D341Med (cell line): ENCODE results near the gene MED12L.

Source experiments
- DNase-seq: peaks from one replicate; pipeline ENCODE4 v3.0.0; 2012; ENCODE audit warnings: low spot score

Gene MED12L

DNA sequence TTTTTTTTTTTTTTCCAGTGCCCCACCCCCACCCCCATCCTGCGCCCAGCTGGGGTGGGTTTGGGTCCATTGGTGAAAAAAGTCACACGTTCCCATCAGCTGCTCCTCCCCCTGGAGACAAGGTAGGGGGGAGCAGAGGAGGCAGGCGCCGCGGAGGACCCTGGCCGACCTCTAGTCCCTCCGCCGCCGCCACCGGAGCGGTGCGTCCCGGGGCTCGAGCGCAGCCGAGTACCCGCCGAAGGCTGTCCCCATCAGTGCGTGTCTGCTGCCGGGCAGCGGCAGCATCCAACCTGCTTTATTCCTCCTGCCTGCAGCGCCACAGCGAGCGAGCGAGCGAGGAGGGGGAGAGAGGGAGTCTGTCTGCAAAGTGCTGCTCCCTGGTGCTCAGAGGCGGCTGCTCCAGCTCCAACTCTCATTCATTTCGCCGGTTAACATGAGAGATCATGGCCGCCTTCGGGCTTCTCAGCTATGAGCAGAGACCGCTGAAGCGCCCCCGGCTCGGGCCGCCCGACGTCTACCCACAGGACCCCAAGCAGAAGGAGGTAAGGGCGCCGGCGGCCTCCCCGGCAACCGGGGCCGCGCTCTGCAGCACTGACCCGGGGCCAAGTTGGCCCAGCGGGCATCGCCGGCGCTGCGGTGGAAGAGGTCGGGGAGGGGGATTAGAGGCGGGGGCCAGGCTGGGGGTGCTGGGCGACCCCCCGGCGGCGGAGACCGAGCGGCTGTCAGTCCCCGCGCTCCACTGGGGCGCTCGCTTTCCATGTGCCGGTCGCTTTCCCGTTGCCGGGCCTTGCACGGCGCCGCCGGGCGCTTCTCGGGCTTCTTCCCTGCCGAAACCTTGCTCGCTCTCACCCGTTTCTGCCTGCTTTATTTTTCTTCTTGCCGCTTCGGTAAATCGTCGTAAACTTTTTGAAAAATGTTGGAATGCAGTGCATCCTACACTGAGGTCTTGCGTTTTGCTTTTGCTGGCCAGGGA lies 1.3 kb downstream of the MED12L start:
- peak; percentile 85 for DNase-seq

DNA sequence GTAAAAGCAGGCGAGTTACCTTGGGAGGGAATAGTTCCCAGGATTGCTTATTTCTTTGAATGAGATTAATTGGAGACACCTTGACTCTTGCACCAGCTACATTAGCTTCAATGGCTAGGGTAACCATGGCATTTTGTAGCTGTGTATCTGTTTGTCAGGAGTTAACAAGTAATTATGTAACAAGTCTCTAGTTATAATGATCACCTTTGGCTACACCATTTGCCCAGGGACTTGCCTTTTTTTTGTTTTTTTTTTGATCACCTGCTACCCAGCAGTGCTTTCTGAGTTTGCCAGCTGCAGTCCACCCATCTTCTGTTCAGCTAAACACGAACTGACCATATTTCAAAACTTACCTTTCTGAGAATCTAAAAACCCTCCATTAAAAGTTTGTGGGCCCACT lies 2.2 kb downstream of the MED12L start:
- no peak for DNase-seq

DNA sequence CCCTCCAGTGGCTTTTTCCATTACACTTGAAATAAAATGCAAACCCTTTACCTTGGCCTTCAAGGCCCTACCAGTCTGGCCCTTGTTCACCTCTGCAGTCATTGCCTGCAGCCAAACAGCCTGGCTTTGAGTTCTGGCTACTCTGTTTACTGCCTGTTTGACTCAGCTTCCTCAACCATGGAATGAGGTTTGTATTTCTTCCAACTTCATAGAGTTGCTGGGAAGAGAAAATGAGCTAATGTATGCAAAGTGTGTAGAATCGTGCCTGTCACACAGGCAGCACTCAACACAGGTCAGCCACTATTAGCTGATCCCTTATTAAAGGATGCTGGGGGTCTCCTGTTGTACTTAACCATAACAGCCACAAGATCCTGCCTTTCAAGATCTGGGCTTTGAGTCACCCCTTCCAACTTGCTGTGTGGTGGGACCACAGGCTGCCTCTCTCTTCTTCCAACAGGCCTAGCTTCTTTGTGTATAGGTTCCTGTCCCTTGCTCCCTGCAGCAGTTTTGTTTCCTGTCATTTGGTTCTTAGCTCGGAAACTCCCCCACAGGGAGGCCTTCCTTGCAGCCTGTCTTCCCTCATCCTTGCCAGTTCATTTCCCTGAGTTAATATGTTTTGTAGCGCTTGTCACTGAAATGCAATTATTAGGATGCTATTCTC lies 6.4 kb downstream of the MED12L start:
- DNase-seq = no peak

GRCh38 chr3:151093148-151093547 lies 7.7 kb downstream of the MED12L start:
- no peak for DNase-seq

DNA sequence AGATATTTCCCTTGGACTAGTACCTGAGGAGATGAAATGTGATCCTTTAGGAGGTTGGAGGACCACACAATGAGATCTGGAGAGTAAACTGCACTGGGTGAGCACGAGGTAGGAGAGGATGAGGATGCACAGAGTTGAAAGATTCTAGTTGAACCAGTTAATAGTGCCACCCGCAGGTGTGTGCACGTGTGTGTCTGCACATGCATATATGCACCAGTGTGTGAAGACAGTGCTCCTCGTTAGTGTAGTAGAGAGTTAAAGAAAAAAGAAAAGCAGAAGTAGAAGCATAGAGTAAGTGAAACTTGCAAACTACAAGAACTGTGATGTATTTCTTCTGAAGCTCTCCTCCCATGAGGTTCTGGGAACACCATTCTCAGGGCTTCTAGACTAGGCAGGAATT lies 8.4 kb downstream of the MED12L start:
- no peak for DNase-seq

DNA sequence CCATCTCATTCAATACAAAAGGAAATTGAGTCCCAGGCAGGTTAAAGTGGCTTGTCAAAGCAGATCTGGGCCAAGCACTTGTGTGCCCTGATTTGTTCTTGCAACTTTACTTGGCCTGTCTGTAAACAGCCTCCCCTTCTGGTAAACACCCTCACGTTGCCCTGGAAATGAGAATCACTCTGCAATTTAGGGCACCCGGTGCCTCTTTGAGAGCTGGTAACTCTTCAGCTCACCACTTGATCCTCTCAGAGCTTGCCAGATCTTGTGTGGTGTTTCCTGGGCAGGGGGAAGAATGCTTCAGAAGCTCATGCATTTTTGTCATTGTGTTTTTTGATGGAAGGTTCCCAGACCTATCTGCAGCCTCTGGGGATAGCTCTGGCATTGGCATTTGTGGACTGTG lies 11.3 kb downstream of the MED12L start:
- no peak for DNase-seq

- no peak for DNase-seq
Observed at GRCh38 chr3:151100076-151100475, 14.6 kb downstream of the MED12L start.

- no peak for DNase-seq
Observed at GRCh38 chr3:151101270-151101969, 16.0 kb downstream of the MED12L start.

GRCh38 chr3:151106311-151106710 lies 20.8 kb downstream of the MED12L start:
- DNase-seq = no peak

GRCh38 chr3:151107177-151107576 lies 21.7 kb downstream of the MED12L start:
- no peak for DNase-seq

DNA sequence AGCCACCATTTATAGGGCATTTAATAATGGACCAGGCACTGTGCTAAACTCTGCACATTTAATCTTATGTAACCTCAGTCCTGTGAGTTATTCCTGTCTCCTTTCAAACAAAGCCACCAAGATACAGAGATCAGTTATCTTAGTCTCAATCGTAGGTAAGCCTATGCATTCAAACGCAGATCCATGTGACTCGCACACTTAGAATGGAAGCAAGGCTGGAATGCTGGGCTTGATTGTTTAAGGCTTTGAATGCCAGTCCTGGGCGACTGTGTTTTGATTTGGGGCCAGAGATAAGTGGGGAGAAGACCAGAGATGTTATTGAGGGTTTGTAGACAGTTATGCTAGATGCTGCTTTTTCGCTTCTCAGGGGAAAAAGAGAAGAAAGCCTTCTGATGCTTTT lies 22.2 kb downstream of the MED12L start:
- no peak for DNase-seq

DNA sequence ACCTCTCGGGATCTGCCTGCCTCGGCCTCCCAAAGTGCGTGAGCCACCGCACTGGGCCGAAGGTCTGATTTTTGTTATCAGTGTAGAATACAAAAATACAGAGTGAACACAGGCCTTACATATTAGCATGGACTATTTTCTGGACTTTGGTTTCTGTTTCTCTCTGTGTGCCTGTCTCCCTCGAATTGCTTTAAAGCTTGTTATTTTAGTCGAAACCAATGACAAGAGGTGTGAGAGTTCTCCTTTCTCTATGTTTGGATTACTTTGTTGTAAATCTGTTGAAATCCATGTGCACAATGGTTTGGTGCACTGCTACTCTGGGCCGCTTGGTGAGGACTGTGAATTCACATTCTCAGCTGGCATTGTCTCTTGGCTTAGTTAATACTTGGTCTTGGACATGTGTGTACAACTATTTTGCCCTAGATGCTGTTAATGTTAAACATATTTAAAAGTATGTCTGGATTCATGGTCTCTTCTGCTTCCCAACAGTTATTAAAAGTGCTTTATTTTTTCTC lies 23.9 kb downstream of the MED12L start:
- DNase-seq = no peak

- no peak for DNase-seq
Observed at GRCh38 chr3:151112731-151113130, 27.3 kb downstream of the MED12L start.

GRCh38 chr3:151113343-151113742 lies 27.9 kb downstream of the MED12L start:
- no peak for DNase-seq

- no peak for DNase-seq
Observed at GRCh38 chr3:151117047-151117446, 31.6 kb downstream of the MED12L start.

DNA sequence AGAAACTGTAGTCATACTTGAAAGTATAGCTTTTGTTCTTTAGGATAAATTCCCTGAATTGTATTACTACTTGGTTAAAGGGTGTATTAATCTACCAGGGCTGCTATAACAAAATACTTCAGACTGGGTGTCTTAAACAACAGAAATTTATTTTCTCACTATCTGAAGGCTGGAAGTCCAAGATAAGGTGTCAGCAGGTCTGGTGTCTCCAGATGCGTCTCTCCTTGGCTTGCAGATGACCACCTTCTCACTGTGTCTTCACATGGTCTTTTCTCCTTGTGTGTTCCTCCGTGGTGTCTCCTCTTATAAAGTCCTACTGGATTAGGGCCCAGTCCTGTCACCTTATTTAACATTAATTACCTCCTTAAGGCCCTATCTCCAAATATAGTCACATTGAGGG lies 33.7 kb downstream of the MED12L start:
- no peak for DNase-seq

- no peak for DNase-seq
Observed at GRCh38 chr3:151120409-151120808, 34.9 kb downstream of the MED12L start.

DNA sequence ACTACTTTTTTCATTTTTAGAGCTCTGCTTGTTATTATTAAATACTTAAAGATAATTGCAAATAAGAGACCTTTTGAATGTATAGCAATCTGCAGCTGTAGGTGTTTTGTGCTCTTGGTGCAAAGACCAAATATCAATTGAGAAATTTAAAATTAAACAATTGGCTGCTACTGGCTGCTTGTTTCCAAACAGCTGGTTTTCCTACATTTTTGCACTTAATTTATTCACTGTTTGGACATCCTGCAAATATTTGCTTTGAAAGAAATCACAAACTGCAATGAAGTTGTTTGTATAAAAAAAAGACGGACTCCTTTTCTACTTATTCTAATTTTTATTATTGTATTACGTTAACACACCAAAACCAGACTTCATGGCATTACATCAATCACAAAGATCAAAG lies 35.6 kb downstream of the MED12L start:
- DNase-seq = no peak

- DNase-seq = no peak
Observed at GRCh38 chr3:151123827-151124226, 38.4 kb downstream of the MED12L start.

DNA sequence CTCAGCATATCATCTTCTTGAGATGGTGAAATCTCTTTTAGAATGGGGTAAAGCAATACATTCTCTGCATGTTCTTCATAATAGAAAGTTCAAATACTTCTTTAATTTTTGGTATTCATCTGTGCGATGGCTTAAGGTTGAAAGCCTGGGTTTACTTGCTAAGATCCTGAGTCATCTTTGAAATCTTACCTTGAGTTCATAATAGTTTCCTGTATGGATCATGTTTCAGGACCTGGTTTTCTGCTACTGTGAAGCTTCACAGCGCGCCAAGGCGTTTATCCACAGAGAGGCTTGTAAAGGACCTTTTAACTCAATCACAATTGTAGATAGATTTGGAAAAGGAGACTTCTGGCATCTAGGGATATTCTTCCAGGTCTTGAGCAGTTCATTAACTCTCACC lies 39.0 kb downstream of the MED12L start:
- no peak for DNase-seq

DNA sequence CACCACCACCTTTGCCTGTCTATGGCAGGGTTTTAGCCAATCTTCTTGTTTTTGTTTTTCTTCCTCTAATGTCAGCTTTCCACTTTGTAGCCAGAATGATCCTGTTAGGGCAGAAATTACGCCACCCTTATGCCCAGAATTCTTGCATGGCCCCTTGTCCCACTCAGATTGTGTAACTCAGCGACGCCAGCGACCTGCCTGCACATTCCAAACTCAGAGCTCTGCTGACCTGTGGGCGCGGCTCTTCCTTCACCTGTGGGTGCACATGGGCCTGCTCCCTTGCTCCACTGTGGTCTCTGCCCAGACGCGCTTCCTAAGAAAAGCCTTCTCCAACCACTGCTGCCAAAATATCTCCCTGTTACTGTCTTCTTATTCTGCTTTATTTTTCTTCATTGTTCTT lies 45.0 kb downstream of the MED12L start:
- DNase-seq = no peak

GRCh38 chr3:151133175-151133574 lies 47.7 kb downstream of the MED12L start:
- no peak for DNase-seq
